ENCODE data around the gene CCDC126.

The CCDC126 gene

DNA sequence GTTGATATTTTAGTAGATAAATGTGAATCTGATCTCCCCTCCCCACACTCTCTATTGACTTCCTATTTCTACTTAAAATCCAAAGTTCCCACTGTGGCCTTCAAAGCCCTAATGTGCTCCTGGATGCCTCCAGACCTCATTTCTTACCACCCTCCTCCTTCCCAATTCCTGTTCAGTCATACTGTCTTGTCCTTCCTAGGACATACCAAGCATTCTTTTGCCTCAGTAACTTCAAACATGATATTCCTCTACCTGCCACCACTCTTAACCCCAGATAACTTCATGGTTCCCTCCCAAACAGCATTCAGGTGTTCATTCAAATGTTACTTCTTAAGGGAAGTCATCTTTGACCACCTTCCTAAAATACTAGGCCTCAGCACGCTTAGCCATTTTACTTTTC is 48.6 kb downstream of the CCDC126 start:
- Histone ChIP-seq H3K27me3 (no peaks in the 10 kb centered on the region), H3K4me1 (no peaks in the 10 kb centered on the region), H3K9me3 (no peaks in the 10 kb centered on the region), H3K36me3 (no peaks in the 10 kb centered on the region), H3K4me3 (ENCODE audit: low read depth, low read length) (no peak overlapping the region)
- no peak for DNase-seq
- TF ChIP-seq, protein P1, sequence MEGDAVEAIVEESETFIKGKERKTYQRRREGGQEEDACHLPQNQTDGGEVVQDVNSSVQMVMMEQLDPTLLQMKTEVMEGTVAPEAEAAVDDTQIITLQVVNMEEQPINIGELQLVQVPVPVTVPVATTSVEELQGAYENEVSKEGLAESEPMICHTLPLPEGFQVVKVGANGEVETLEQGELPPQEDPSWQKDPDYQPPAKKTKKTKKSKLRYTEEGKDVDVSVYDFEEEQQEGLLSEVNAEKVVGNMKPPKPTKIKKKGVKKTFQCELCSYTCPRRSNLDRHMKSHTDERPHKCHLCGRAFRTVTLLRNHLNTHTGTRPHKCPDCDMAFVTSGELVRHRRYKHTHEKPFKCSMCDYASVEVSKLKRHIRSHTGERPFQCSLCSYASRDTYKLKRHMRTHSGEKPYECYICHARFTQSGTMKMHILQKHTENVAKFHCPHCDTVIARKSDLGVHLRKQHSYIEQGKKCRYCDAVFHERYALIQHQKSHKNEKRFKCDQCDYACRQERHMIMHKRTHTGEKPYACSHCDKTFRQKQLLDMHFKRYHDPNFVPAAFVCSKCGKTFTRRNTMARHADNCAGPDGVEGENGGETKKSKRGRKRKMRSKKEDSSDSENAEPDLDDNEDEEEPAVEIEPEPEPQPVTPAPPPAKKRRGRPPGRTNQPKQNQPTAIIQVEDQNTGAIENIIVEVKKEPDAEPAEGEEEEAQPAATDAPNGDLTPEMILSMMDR (IDR thresholded peaks at IDR 0.05; ENCODE audit: low read depth, low read length): no peak

DNA sequence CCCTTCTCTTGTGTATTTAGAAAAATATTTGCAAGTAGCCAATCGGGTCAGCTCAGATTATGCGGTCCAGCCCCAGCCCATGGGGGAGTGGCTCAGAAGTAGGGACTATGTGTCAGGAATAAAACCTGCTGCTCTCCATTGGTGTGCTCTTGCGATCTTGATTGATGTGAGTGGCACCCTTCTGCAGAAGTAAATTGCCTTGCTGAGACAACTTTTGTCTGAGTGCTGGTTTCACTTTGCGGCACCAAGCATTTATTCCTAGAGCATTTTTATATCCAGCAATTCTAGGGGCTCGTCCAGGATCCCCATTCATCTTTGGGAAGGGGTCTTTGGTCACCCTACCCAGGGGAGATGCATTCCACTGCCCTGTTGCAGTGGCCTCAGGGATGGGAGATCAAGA is 56.8 kb downstream of the CCDC126 start:
- Histone ChIP-seq H3K4me3 (ENCODE audit: low read depth, low read length) (no peak overlapping the region), H3K4me1 (no peaks in the 10 kb centered on the region), H3K27me3 (no peaks in the 10 kb centered on the region), H3K36me3 (no peaks in the 10 kb centered on the region), H3K9me3 (no peaks in the 10 kb centered on the region; the same call in 1 of the 2 replicates)
- no peak for DNase-seq
- TF ChIP-seq, protein P1 (IDR thresholded peaks at IDR 0.05; ENCODE audit: low read depth, low read length): no peak

DNA sequence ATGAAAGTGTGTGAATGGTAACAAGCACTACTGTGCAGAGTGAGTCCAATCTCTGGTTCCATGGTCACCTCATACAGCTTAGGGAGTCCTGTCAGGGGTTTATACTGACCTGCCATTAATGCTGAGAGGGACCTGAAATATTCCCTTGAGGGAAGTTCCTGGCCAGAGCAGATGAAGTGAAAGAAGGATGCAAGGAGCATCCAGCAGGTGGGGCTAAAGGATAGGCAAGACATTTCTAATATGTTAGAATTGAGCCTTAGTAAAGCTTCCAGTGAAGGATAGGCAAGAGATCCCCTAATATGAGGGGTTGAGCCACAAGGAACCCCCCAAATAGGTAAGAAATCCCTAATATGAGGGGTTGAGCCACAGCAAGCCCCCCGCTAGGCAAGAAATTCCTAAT is 57.3 kb downstream of the CCDC126 start:
- Histone ChIP-seq H3K36me3 (no peaks in the 10 kb centered on the region), H3K27me3 (no peaks in the 10 kb centered on the region), H3K9me3 (no peaks in the 10 kb centered on the region; the same call in 1 of the 2 replicates), H3K4me3 (ENCODE audit: low read depth, low read length) (no peak overlapping the region), H3K4me1 (no peaks in the 10 kb centered on the region)
- TF ChIP-seq, protein P1 (IDR thresholded peaks at IDR 0.05; ENCODE audit: low read depth, low read length): peak; percentile 66
- DNase-seq: peak; percentile 43

DNA sequence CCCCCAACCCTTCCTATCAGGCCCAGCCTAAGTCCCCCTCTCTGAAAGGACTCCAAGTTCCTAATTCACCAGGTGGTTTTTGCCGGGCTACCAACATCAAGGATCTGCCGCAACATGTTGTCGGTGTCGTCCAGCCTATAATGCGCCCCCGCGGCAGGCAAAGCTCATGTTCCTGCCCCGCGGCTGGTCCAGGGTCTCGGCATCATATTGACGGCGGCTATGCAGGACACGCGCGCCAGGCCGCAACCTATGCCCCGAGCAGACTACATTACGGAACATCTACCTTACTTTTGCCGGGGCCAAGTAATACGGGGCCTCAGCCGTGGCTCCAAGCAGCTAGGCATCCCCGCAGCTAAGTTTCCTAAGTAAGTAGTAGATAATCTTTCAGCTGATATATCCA is 58.3 kb downstream of the CCDC126 start:
- no peaks in the 10 kb centered on the region; the same call in 1 of the 2 replicates for H3K9me3 ChIP-seq
- DNase-seq: no peak
- TF ChIP-seq, protein P1 (IDR thresholded peaks at IDR 0.05; ENCODE audit: low read depth, low read length): no peak

DNA sequence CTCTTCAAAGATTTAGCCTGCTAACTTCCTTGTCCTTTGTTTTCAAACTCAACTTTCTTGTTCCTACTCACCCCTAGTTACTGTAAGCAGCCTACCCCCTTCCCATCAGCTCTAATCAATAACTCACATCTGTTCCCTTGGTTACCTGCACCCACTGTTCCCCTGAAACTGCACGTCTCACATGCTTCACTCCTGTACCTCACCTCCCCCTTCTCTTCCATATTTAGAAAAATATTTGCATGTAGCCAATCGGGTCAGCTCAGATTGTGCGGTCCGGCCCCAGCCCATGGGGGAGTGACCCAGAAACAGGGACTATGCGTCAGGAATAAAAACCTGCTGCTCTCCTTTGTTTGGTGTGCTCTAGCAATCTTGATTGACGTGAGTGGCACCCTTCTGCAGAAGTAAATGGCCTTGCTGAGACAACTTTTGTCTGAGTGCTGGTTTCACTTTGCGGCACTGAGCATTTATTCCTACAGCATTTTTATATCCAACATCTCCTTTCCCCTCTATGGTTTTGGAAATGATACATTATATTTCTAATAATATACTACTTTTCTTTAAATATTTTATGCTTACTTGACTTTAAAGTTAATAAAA is 61.7 kb downstream of the CCDC126 start:
- Histone ChIP-seq H3K4me3 (ENCODE audit: low read depth, low read length) (no peak overlapping the region), H3K27me3 (no peaks in the 10 kb centered on the region), H3K4me1 (no peaks in the 10 kb centered on the region), H3K9me3 (no peaks in the 10 kb centered on the region; the same call in 1 of the 2 replicates), H3K36me3 (no peaks in the 10 kb centered on the region)
- TF ChIP-seq, protein P1 (IDR thresholded peaks at IDR 0.05; ENCODE audit: low read depth, low read length): no peak
- no peak for DNase-seq

More for the DNA sequence above, 58.3 kb downstream of the CCDC126 start:
- H3K4me1 ChIP-seq: no peaks in the 10 kb centered on the region
- H3K36me3 ChIP-seq: no peaks in the 10 kb centered on the region
- H3K27me3 ChIP-seq: no peaks in the 10 kb centered on the region
- no peak overlapping the region for H3K4me3 ChIP-seq (ENCODE audit: low read depth, low read length)

DNA sequence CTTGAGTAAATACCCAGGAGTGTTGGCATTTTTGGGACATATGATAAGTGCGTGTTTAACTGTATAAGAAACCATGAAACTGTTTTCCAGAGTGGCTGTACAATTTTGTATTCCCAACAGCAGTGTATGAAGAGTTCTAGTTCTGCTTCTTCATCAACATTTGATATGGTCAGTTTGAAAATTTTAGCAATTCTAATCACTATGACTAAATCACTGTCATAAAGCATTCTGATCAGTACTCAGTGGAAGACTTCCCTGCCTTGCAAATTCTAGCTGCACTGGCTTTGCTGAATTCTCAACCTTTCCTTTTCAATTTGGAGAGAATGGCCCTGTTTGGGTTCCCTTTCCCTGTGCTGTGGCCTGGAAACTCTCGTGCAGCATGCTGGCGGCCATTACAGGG is 64.2 kb downstream of the CCDC126 start:
- H3K36me3 ChIP-seq: no peaks in the 10 kb centered on the region
- TF ChIP-seq, protein P1 (IDR thresholded peaks at IDR 0.05; ENCODE audit: low read depth, low read length): no peak

More for the DNA sequence above, 64.2 kb downstream of the CCDC126 start:
- no peak overlapping the region for H3K4me3 ChIP-seq (ENCODE audit: low read depth, low read length)
- no peaks in the 10 kb centered on the region for H3K4me1 ChIP-seq
- H3K9me3 ChIP-seq: no peaks in the 10 kb centered on the region; the same call in 1 of the 2 replicates
- H3K27me3 ChIP-seq: no peaks in the 10 kb centered on the region
- DNase-seq: no peak
